Ovary (tissue), 3 donors: ENCODE data around the gene PNPLA1.

Experiments used
- POLR2A ChIP-seq: fragments of 450-650 bp; IDR thresholded peaks from one replicate; pipeline ENCODE4 v1.6.1; 2017; ENCODE audit warnings: antibody characterized with exemption, mild to moderate bottlenecking, moderate library complexity
- TF ChIP-seq, protein P1 (sequence below), 3 donors: fragments of 450-650 bp in 2 of 3; fragments of 200-600 bp in 1 of 3; IDR thresholded peaks; one replicate each; pipeline versions ENCODE4 v1.5.1 to v1.8.0; 2016 to 2022; ENCODE audit warnings: antibody characterized with exemption in 3 of 3, mild to moderate bottlenecking in 1 of 3
- donor health status: DM: no; HTN: no; CAD: no.

DNA sequence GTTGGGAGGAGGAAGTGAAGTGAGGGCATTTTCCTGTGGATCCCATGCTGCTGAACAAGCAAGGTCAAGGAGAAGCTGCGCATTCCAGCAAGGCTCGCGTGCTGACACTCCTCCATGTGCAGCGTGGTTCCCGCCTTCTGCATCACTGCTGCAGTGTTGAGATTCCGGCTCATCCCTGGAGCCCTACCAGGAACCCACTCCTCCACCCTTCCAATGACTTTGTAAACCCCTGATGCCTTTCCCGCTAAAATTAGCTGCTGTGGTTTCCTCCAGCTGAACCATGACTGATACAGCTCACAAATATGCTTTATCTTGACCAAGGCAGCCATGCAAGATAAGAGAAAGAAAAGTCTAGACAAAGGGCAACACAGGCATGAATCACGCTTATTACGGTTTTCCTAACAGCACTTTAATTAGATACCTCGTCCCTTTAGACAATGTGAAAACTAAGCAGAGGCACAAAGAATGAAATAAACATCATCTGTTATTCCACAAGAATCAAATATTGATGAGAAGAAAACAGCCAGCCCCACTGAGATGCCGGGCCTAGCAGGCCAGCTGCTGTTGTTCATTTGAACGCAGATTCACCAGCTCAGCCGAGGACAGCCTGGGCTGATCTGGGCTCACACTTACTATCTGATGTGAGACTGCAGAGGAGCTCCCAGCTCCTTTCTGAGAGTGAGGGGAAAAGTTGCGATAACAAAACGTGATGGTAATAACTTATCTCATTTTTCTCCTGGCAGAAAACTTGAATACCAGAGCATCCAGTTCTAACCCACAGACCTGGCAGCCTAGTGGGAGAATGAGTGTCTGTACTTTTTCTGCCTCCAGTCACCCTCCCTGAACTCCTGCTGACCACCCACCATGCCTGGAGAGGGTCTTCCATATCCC lies 81.1 kb downstream of the PNPLA1 start:
- TF ChIP-seq, protein P1, sequence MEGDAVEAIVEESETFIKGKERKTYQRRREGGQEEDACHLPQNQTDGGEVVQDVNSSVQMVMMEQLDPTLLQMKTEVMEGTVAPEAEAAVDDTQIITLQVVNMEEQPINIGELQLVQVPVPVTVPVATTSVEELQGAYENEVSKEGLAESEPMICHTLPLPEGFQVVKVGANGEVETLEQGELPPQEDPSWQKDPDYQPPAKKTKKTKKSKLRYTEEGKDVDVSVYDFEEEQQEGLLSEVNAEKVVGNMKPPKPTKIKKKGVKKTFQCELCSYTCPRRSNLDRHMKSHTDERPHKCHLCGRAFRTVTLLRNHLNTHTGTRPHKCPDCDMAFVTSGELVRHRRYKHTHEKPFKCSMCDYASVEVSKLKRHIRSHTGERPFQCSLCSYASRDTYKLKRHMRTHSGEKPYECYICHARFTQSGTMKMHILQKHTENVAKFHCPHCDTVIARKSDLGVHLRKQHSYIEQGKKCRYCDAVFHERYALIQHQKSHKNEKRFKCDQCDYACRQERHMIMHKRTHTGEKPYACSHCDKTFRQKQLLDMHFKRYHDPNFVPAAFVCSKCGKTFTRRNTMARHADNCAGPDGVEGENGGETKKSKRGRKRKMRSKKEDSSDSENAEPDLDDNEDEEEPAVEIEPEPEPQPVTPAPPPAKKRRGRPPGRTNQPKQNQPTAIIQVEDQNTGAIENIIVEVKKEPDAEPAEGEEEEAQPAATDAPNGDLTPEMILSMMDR (IDR thresholded peaks at IDR 0.05): no peak
- no peak for TF ChIP-seq POLR2A
